A673 (cell line): ENCODE results near the gene ECE1. TPM values are rescaled to one million over a fixed set of nuclear protein-coding genes. Genes with fewer than 3 reads are reported as not detected.

ENCODE experiments used
- BruUV-seq: library from RNA; stranded (reverse); fragments of 400-500 nt; replicated peaks from 2 replicates; lab custom pipeline; 2021; lab: Mats Ljungman, UMichigan
- CTCF ChIA-PET: fragments of 300-600 bp; sonication (Branson Sonifier 250); formaldehyde crosslinking; loops from one replicate; lab custom pipeline; 2022; ENCODE audit warnings: antibody characterized with exemption; lab: Charles Lee
- POLR2A ChIA-PET: fragments of 300-600 bp; sonication (Branson Sonifier 250); formaldehyde crosslinking; loops from one replicate; lab custom pipeline; 2022; ENCODE audit warnings: antibody characterized with exemption; ENCODE audit not compliant: low non-redundant PET; lab: Charles Lee
- DNase-seq: peaks from one replicate; pipeline ENCODE4 v3.0.0-alpha.2; 2015; ENCODE audit warnings: low spot score
- H3K27ac ChIP-seq: fragments of 200-600 bp; sonication (generic); 2 replicates; pipeline ENCODE4 v1.5.1; 2016; ENCODE audit warnings: mixed run types, low read depth, mild to moderate bottlenecking, mixed read lengths, antibody characterized with exemption, low read length; ENCODE audit not compliant: poor library complexity, severe bottlenecking
- H3K27me3 ChIP-seq: fragments of 200-600 bp; sonication (generic); replicated peaks from 2 replicates; pipeline ENCODE4 v1.6.1; 2017; ENCODE audit warnings: mixed run types, low read depth, mild to moderate bottlenecking, mixed read lengths, antibody characterized with exemption, low read length; ENCODE audit not compliant: insufficient read depth, poor library complexity
- H3K36me3 ChIP-seq: fragments of 200-600 bp; sonication (generic); 2 replicates; pipeline ENCODE4 v1.6.1; 2016; ENCODE audit warnings: mixed run types, mild to moderate bottlenecking, mixed read lengths, antibody characterized with exemption, low read length; ENCODE audit not compliant: insufficient read depth, poor library complexity, severe bottlenecking
- H3K4me1 ChIP-seq: fragments of 200-600 bp; sonication (generic); 2 replicates; pipeline ENCODE4 v1.6.1; 2017; ENCODE audit warnings: mixed run types, mild to moderate bottlenecking, mixed read lengths, antibody characterized with exemption, low read length; ENCODE audit not compliant: insufficient read depth, poor library complexity, severe bottlenecking
- H3K4me3 ChIP-seq: fragments of 200-600 bp; sonication (generic); 2 replicates; pipeline ENCODE4 v1.5.1; 2016; ENCODE audit warnings: low read depth, mixed run types, mild to moderate bottlenecking, mixed read lengths, low read length; ENCODE audit not compliant: poor library complexity, severe bottlenecking
- H3K9me3 ChIP-seq: fragments of 200-600 bp; sonication (generic); 2 replicates; pipeline ENCODE4 v1.6.1; 2016; ENCODE audit warnings: mixed run types, low read depth, mild to moderate bottlenecking, mixed read lengths, antibody characterized with exemption, low read length; ENCODE audit not compliant: poor library complexity, severe bottlenecking
- EZH2 ChIP-seq: fragments of 200-600 bp; sonication (generic); IDR thresholded peaks from 2 replicates; pipeline ENCODE4 v1.6.1; 2017; ENCODE audit warnings: borderline replicate concordance, low read depth, mild to moderate bottlenecking, mixed read lengths, antibody characterized with exemption, low read length; ENCODE audit not compliant: poor library complexity, severe bottlenecking
- intact Hi-C: fragments of 100-400 bp; cut with micrococcal nuclease; formaldehyde crosslinking; loops from one replicate; pipeline ENCODE4 v1.10.0; 2022; ENCODE audit not compliant: unreplicated experiment
- total RNA-seq: library from RNA; stranded (reverse); gene quantifications from 2 replicates; pipeline ENCODE4 v1.2.3, GENCODE V29; 2021
- TF ChIP-seq, protein P1 (sequence below): fragments of 300-800, 200-600 bp; sonication (generic); conservative IDR thresholded peaks from 2 replicates; pipeline ENCODE4 v1.5.1; 2017; ENCODE audit warnings: low read depth, mild to moderate bottlenecking, antibody characterized with exemption, low read length, moderate library complexity, mixed read lengths

ECE1 gene
- total RNA-seq, 1 experiment from 2014 or later, result 31.5 TPM

- ChIA-PET POLR2A (no interaction called here), CTCF (interaction anchor here (1.4 kb wide), 1 partner anchor 29 kb away, joined by 5 read pairs; no protein-coding TSS in a partner anchor)
- Histone ChIP-seq H3K27ac (no peak overlapping the region), H3K27me3 (no peaks in the 10 kb centered on the region), H3K4me1 (peaks cover 6% of the 10 kb centered on the region), H3K9me3 (no peaks in the 10 kb centered on the region), H3K36me3 (no peaks in the 10 kb centered on the region), H3K4me3 (no peak overlapping the region)
- DNase-seq, result no peak
- intact Hi-C loops, result no loop called here
- TF ChIP-seq EZH2, result no peak
- TF ChIP-seq, protein P1, sequence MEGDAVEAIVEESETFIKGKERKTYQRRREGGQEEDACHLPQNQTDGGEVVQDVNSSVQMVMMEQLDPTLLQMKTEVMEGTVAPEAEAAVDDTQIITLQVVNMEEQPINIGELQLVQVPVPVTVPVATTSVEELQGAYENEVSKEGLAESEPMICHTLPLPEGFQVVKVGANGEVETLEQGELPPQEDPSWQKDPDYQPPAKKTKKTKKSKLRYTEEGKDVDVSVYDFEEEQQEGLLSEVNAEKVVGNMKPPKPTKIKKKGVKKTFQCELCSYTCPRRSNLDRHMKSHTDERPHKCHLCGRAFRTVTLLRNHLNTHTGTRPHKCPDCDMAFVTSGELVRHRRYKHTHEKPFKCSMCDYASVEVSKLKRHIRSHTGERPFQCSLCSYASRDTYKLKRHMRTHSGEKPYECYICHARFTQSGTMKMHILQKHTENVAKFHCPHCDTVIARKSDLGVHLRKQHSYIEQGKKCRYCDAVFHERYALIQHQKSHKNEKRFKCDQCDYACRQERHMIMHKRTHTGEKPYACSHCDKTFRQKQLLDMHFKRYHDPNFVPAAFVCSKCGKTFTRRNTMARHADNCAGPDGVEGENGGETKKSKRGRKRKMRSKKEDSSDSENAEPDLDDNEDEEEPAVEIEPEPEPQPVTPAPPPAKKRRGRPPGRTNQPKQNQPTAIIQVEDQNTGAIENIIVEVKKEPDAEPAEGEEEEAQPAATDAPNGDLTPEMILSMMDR, result no peak
- no TSS peak for BruUV-seq
Measured at GRCh38 chr1:21298981-21299391, 8.7 kb upstream of the ECE1 start.

DNA sequence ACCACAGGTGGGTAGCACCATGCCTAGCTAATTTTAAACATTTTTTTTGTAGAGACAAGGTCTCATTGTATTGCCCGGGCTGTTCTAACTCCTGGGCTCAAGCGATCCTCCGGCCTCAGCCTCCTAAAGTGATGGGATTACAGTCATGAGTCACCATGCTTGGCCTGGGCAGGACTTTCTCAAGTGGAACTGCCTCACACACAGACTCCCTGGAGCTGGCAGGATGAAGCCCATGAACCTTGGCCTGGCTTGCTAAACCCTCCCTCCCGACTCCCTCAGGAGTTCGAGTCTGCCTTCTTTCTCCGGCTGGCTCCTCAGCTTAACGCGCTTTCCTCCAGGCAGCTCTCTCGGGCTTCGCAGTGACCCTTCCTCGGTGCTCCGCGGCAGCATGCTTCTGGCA lies 7.7 kb upstream of the ECE1 start:
- no peaks in the 10 kb centered on the region for H3K36me3 ChIP-seq
- BruUV-seq, result no TSS peak
- H3K9me3 ChIP-seq, result no peaks in the 10 kb centered on the region
- TF ChIP-seq, protein P1, result no peak
- TF ChIP-seq EZH2, result no peak
- intact Hi-C loops, result no loop called here
- H3K4me3 ChIP-seq, result no peak overlapping the region
- ChIA-PET POLR2A (no interaction called here), CTCF (no interaction called here)
- DNase-seq, result no peak
- H3K4me1 ChIP-seq, result peaks cover 1% of the 10 kb centered on the region
- no peak overlapping the region for H3K27ac ChIP-seq
- H3K27me3 ChIP-seq, result no peaks in the 10 kb centered on the region

GRCh38 chr1:21296509-21297354 lies 6.5 kb upstream of the ECE1 start:
- Histone ChIP-seq H3K27ac (no peak overlapping the region), H3K9me3 (no peaks in the 10 kb centered on the region), H3K4me3 (no peak overlapping the region), H3K4me1 (no peaks in the 10 kb centered on the region), H3K36me3 (no peaks in the 10 kb centered on the region), H3K27me3 (no peaks in the 10 kb centered on the region)
- ChIA-PET CTCF (no interaction called here), POLR2A (no interaction called here)
- TF ChIP-seq, protein P1, result no peak
- no peak for TF ChIP-seq EZH2
- no TSS peak for BruUV-seq
- no peak for DNase-seq
- intact Hi-C loops, result no loop called here
